HG03196 (cell line): Measurements from ENCODE around the gene RNF141.

Experiments used
- ATAC-seq: cut with Tn5 transposase; IDR thresholded peaks from one replicate; pipeline ENCODE4 v1.9.1; 2021; ENCODE audit not compliant: unreplicated experiment

The RNF141 gene

GRCh38 chr11:10540915-10541560 is at the start of gene RNF141:
RNF141 (minus strand) TSS chr11:10541187; CDS start chr11:10534158, 7,029 bp downstream.
- peak; percentile 99 for ATAC-seq

GRCh38 chr11:10590218-10590915 is 49.4 kb upstream of the RNF141 start:
- no peak for ATAC-seq

DNA sequence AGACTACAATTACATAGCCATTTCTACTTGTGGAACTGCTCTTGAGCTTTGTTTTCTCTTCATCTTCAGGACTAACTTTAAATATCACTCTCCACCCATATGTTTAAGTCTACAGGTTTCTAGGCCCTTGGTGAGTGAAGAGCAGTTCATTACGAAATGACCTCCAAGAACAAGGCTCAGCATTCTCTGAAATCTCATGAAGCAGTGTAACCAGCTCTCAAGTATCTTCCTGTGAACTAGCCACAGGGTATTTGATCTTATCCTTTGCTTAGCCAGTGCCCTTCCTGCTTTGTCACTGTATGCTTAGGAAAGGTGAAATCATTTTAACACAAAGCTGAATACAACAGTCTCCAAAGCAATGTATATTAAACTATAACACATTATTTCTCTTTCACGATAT is 47.9 kb upstream of the RNF141 start:
- ATAC-seq, result no peak

GRCh38 chr11:10587995-10588394 is 47.0 kb upstream of the RNF141 start:
- ATAC-seq, result no peak

- no peak for ATAC-seq
Observed at GRCh38 chr11:10587388-10587787, 46.4 kb upstream of the RNF141 start.

DNA sequence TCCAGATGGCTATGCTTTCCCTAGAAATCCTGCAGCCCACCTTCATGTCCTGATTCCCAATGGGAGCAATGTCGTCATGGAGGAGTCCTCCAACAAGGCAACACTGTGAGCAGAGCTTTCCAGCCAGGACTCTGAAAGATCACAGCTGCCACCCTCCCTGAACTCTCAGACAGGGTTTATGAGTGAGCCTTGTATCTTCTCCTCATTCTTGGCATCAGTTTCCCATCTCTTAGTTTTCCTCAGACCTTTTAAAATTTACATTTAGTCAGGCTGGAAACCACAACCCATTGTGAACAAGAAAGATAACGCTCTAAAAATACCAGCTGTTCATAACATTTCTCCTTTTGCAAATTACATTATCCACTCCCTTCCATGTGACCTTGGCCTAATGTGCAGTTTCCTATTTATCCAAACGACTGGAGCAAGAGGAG is 43.1 kb upstream of the RNF141 start:
- ATAC-seq, result no peak

DNA sequence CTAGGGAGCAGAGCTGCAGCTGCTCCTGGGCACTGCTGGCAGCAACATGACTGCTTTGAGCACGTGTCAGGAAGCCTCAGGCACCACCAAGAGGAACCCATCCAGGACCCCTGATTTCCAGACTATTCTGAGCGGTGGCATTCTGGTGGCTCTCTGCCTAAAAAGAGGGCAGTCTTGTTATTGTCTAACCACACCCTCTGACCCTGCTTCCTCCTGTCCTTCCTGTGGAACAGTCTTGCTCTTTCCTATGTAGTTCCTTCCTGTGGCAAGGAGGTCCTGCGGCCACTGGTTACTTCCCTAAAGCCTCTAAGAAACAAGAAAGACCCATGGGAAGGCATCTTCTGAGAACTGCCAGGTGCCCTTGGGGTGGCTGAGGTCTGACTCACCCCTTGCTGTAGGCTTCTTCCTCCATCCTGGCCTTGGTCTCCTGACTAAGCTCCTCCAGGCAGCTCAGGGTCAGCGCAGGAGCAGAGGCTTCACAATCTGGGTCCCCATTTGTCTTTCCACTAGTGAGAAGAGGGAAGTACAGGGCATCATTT is 40.6 kb upstream of the RNF141 start:
- ATAC-seq, result no peak

GRCh38 chr11:10580623-10581022 is 39.6 kb upstream of the RNF141 start:
- ATAC-seq, result no peak

DNA sequence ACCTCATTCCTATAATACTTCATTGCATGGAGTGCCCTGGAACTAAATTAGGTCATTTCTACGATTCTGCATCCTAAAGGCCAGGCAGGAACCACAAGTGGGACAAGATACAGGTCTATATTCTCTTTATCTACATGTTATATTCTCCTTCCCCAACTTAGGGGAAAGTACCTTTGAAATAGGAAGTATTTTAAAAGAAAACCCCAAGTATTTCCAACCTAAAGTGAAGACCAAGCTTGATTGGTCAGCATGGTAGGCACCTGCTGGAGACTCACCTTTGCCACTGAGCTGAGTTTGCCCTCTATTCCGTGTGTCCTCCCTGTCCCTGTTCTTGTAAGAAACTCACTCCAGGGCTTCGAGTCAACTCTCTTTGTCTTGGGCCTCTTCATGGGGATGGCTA is 38.7 kb upstream of the RNF141 start:
- ATAC-seq, result no peak

- no peak for ATAC-seq
Observed at GRCh38 chr11:10576035-10576398, 35.0 kb upstream of the RNF141 start.

DNA sequence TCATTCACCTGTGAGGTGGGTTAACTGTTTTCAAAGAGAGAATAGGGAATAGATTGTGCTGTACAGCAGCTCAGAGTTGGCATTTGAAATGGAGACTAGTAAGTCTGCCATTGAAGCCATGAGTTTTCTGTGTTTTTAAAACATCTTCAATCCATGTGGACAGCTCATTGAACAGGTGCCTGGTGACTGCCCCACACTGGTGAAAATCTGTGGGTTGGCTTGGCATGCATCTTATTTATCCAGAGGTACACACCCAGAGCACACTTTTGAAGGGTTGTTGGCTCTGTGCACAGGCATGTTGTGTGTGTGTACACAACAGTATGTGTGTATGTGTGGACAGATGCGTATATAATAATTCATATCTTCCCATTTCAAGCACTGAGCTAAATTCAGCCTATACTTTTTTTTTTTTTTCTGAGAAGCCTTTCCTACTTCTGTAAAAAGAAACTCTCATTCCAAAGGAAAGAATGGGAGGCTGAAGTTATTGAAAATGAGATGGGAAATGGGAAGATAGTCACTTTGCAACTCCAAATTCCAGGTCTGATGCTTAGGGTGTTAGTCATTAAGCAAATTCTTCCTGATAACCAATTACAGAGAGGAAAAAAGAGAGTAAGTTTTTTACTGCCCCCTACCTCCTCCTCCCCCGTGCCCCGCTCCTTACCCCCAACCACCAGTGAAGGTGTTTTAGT is 34.5 kb upstream of the RNF141 start:
- no peak for ATAC-seq

GRCh38 chr11:10573556-10573955 is 32.6 kb upstream of the RNF141 start:
- ATAC-seq, result no peak

DNA sequence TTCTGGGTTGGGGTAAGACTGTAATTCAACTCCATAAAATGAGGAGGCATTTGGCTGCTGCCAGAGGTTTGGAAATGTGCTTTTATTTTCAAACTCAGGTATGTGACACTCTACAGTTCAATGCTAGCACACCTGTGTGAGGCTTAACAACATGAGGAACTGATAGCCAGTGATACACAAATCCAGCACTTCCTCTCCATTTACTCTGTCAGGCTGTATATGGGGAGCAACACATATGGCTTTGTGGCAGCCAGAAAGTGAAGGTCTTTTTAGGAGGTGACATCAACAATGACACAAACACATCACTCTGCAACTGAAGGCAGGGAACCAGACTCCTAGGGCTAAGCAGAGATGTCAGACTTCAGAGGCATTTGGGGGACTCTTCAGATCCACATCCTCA is 32.0 kb upstream of the RNF141 start:
- ATAC-seq, result no peak

DNA sequence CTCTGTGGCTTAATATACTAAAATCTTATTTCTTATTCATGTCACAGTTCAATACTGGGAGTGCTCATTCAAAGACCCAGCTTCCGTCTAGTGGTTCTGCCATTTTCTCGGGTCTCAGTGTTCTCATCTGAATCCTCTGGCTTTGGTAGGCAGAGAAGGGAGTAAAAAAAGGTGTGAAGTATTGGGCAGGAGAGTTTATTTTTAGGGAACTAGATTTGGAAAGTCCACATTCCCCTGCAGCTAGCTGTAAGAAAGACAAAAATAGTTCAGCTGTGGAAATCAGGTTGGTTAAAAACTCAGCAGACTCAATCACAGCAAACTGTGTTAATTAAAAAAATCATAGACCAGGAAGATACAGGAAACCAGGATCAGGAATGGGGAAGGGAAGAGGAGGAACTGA is 31.5 kb upstream of the RNF141 start:
- ATAC-seq, result no peak

DNA sequence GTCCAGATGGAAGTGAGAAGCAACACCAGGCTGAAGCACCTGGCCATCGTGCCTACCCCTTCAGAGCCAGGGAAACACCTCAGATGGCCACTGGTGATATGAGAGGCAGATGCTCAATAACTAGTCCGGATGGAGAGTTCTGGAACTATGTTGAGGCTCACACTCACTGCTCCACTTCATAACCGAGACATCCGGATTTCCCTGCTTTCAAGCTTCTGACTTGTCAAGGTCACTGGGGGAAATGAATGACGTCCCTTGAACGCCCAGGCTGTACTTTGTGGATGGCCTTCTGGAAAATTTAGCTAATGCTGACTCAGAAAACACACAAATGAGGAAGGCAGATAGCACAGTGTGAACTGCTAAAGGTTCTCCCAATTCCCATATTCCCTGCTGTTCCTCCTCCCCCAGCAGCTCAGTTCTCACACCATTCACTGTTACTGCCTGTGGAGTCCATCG is 27.5 kb upstream of the RNF141 start, which contains the start of gene LYVE1:
Gene LYVE1 (minus strand): TSS at position 180 of the 456 bp plus-strand sequence. CDS start 133 bp downstream, at position 47.
- no peak for ATAC-seq

GRCh38 chr11:10567446-10567845 is 26.5 kb upstream of the RNF141 start:
- ATAC-seq, result no peak

- no peak for ATAC-seq
Observed at GRCh38 chr11:10566257-10566957, 25.4 kb upstream of the RNF141 start.

DNA sequence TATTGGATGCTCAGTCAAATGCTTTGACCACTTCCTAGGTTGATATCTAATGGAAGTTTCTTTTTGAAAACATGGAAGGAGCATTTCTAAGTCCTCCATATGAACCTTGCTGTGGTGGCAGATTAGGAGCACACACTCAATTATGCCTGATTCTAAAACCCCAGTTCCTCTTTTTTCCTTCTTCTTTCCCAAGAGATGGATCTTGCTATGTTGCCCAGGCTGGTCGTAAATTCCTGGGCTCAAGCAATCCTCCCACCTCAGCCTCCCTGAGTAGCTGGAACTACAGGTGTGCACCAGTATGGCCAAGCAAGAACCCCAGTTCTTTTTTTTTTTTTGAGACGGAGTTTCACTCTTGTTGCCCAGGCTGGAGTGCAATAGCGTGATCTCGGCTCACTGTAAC is 24.5 kb upstream of the RNF141 start:
- no peak for ATAC-seq

DNA sequence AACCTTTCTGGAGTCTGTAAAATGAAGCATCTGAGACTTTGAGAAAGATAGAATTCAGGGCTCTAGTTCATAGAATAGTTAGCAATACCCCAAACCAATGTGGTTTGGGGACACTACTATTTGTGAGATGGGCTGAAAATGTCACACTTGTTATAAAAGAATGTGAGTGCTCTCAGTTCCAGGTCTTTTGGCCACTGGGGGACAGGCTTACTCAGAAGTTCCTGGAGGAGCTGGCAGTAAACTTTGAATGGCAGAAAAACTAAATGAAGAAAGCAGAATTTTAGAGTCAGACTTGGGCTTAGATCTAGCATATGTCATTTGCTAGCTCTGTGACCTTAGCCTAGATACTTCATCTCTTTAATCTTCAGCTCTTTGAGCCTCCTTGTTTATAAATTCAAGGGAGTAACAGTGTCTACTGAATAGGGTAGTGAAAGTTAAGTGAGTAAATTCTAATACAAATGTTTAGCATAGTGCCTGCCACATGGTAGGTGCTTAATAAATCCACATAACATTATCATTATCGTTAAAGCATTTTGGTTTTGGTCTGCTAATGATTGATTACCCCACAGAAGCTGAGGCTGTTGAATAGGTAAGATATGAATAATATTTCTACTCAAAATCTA is 23.8 kb upstream of the RNF141 start:
- no peak for ATAC-seq

- ATAC-seq, result no peak
Observed at GRCh38 chr11:10564030-10564429, 23.0 kb upstream of the RNF141 start.

DNA sequence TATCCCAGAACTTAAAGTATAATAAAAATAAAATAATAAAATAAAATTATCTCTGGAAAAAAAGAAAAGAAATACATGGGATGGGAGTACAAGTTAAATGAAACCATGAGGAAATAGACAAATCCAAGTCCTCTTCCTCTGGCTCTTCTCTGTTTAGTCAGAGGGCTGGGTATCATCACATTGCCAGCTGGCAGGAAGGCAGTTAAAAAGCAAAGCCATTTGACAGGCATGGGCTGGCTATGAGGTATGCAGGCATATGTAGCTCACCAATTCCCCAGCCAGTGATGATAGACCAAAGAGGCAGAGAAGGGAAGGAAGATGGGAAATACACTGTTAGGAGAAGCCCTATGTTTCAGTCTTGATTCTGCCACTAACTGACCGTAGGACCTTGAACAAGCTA is 21.0 kb upstream of the RNF141 start:
- ATAC-seq, result no peak
